ENCODE data around the gene EML6.

DNA sequence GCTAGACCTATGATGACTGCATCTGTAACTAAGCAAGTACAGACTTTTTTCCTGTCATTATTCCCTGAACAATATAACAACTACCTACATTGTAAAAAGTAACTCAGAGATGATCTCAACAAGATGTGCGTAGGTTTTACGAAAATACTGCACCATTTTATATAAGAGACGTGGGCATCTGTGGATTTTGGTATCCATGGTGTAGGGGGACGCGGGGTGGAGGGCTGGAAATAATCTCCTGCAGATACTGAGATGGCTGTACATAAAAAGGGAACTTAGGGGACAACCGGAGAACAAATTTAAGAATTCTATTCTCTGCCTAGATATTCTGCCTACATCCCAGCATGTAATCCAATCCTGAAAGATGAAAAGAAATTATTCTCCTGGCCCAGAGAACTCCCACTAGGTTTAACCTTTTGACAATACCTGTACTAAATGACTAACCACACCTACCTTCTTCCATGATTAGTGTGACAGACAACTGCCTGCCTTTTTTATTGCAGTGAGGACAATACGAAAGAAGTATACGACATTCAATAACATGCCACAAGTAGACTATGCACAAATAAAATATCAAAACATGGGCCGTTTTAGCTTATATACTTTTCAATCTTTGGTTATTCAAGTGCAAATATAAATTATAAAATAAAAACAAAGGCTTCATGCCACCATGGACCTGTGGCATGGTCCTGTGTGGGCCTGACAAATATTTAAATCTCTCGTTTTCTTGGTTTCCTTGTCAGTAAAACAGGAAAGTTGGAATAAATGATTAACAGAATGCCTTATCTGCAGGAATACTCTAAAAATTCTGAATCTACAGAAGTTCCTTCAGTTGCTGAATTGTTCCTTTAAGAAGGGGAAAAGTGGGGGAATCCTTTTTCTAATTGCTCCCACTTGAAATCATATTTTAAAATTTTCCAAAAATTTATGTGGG lies 280.5 kb downstream of the EML6 start:
- TF ChIP-seq CTCF (IDR thresholded peaks at IDR 0.05), result no peak
- TF ChIP-seq EP300 (IDR thresholded peaks at IDR 0.05), result no peak

All from gastroesophageal sphincter (tissue), 3 donors.